HG02678 (cell line): ENCODE measurements around the gene APOBEC3F.
"Not testable (repeated sequence)": the region's sequence is repeated elsewhere in the genome, so short reads cannot be mapped to it uniquely, and the experiment has no call there.

Experiments used
- ATAC-seq: cut with Tn5 transposase; IDR thresholded peaks from one replicate; pipeline ENCODE4 v1.9.1; 2021; ENCODE audit warnings: mild to moderate bottlenecking, moderate library complexity; ENCODE audit not compliant: unreplicated experiment

The APOBEC3F gene

DNA sequence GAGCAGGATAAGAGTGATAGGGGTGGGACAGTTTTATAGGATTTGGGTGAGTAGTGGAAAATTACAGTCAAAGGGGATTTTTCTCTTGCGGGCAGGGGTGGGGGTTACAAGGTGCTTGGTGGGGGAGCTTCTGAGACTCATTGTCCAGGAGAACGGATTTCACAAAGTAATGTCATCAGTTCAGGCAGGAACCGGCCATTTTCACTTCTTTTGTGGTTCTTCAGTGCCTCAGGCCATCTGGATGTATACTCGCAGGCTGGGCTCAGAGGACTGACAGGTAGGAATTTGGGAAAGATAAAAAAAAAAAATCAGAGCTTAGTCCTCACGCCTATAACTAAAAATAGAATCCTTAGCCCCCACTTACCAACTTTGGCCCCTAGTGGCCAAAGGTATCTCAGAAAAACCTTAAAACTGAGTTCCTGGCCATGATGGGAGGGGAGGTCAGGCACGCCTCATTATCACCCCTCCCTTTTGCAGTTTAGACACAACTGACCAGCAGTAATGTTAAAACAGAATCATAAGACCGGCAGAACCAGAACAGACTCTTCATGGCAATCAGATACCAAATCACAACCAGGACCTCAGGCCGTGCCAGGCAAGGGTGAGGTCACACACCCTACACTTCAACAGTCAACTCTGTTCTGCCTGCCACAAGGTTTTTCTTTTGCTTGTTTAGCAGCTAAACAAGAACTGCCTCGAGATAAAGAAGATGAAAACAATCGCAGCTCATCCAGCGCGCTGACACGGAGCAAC lies 27.5 kb downstream of the APOBEC3F start:
- ATAC-seq = no peak

- no peak for ATAC-seq
These were observed 29.5 kb downstream of the APOBEC3F start for GRCh38 chr22:39070186-39070585.

- ATAC-seq = peak; percentile 37
These were observed 31.9 kb downstream of the APOBEC3F start for GRCh38 chr22:39072581-39072981.

GRCh38 chr22:39073981-39074380 lies 33.3 kb downstream of the APOBEC3F start:
- ATAC-seq = no peak

- ATAC-seq = not testable (repeated sequence)
These were observed 35.7 kb downstream of the APOBEC3F start for GRCh38 chr22:39076155-39077025.

DNA sequence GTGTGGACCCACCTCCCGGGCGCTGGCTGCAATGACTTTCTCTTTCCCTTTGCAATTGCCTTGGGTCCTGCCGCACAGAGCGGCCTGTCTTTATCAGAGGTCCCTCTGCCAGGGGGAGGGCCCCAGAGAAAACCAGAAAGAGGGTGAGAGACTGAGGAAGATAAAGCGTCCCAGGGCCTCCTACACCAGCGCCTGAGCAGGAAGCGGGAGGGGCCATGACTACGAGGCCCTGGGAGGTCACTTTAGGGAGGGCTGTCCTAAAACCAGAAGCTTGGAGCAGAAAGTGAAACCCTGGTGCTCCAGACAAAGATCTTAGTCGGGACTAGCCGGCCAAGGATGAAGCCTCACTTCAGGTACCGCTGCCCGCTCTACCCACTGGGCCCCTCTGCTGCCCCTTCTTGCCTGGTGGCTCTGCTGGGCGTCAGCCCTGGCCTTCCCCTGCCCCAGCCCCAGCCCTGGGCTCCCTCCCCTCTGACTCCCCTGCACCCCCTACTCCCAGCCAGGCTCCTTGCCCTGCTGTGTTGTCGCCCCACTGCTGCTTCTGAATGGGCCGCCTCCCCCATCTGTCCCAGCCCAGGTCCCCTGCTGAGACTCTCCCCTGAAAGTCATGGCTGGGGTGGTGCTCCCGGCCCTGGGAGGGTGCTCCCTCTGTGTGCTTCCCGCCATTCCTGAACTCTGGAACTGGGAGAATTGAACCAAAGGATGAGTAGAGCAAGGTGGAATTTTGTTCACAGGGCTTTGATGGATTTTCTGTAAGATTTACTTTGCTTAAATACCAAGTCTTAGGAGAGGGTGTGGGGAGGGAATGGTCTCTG lies 36.6 kb downstream of the APOBEC3F start, which contains the start of gene APOBEC3G:
Gene APOBEC3G (plus strand): TSS at position 250 of the 815 bp plus-strand sequence. CDS start 87 bp downstream, at position 337.
- peak; percentile 76 for ATAC-seq

GRCh38 chr22:39077912-39078311 lies 37.2 kb downstream of the APOBEC3F start:
- ATAC-seq = not testable (repeated sequence)

DNA sequence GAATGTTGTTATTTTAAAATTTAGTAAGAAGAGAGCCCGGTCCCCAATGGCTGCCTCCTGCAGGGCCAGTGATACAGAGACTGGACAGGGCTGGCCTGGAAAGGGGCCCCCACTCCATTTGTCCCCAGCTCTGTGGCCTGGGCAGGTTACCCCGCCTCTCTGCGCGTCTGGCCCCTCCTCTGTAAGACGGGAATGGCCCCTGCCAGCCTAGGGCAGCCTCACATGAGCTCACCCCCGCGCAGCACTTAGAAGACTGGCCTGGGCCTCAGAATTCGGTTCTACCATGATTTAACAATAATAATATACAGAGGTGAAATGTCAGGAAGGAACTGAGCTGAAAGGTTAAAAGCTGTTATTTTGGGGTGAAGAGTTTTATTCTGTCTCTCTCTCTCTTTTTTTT lies 37.7 kb downstream of the APOBEC3F start:
- no peak for ATAC-seq

GRCh38 chr22:39079054-39079637 lies 38.5 kb downstream of the APOBEC3F start:
- ATAC-seq = not testable (repeated sequence)

- no peak for ATAC-seq
These were observed 39.5 kb downstream of the APOBEC3F start for GRCh38 chr22:39080052-39080762.

DNA sequence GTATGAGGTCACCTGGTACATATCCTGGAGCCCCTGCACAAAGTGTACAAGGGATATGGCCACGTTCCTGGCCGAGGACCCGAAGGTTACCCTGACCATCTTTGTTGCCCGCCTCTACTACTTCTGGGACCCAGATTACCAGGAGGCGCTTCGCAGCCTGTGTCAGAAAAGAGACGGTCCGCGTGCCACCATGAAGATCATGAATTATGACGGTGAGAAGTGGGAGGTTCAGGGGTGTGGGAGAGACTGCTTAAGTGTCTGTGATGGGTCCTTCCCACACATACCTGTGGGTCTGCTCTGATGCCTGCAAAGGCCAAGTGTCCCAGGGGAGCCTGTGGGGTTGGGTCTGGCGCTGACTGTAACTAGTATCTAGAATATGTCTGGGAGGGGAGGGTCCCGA lies 40.4 kb downstream of the APOBEC3F start:
- no peak for ATAC-seq

DNA sequence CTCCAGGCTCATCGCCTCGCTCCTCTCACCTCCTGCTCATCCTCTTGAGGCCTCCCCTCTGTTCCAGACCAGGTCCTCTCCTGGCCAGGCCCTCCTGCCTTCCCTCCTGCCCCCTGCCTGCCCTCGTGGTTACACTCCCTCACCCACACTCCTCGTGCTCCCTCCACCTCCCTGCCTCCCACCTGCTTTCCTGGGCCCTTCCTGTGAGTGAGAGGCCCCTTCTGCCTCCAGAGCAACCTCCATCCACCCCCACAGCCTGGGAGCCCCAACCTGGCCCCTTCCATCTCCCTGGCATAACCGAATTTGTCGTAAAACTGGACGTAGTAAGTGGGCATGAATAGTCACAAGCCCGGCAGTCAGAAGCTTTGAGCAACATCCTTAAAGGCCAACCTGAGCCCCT lies 40.9 kb downstream of the APOBEC3F start:
- no peak for ATAC-seq

- no peak for ATAC-seq
These were observed 42.8 kb downstream of the APOBEC3F start for GRCh38 chr22:39083212-39084165.

GRCh38 chr22:39084666-39085065 lies 44.0 kb downstream of the APOBEC3F start:
- ATAC-seq = no peak

DNA sequence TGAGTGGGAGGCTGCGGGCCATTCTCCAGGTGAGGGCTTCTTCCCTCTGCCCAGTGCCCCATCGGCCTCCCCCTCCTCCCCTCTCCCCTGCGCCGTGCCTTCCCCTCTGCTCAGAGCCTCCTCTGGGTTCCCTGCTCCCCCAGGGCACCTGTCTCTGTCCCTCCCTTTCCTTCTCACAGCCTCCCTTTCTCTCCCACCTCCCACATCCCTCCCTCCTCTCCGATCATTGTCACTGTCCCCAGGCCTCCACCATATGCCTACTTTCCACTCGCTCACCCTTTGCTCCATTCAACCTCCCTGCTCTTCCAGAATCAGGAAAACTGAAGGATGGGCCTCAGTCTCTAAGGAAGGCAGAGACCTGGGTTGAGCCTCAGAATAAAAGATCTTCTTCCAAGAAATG lies 46.4 kb downstream of the APOBEC3F start:
- ATAC-seq = no peak

- no peak for ATAC-seq
These were observed 47.4 kb downstream of the APOBEC3F start for GRCh38 chr22:39087881-39088684.

GRCh38 chr22:39088685-39089032 lies 48.0 kb downstream of the APOBEC3F start:
- ATAC-seq = no peak

GRCh38 chr22:39089928-39090327 lies 49.3 kb downstream of the APOBEC3F start:
- ATAC-seq = no peak
